ENCODE results near the gene ZNF365.
A peak's percentile ranks its signal among the peaks of the same experiment; 100 is the strongest.

The ZNF365 gene

DNA sequence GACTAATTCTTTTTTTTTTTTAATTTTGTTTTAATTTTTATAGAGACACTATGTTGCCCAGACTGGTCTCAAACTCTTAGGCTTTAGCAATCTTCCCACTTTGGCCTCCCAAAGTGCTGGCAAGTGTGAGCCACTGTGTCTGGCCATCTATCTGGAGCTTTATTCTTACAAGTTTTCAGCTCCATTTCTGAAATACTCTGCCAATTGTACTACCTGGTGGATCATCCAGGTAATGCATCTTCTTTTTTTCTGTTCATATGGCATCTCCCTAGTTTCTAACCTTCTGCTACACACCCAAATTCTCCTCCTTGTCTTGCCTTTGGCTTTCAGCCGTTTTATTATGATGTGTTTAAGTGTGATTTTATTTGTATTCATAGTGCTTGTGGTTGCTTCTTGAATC is 40.2 kb downstream of the ZNF365 start:
- no peak for DNase-seq (ENCODE audit: low spot score)

- DNase-seq (ENCODE audit: low spot score) = no peak
Measured at GRCh38 chr10:62422068-62422590, 48.0 kb downstream of the ZNF365 start.

DNA sequence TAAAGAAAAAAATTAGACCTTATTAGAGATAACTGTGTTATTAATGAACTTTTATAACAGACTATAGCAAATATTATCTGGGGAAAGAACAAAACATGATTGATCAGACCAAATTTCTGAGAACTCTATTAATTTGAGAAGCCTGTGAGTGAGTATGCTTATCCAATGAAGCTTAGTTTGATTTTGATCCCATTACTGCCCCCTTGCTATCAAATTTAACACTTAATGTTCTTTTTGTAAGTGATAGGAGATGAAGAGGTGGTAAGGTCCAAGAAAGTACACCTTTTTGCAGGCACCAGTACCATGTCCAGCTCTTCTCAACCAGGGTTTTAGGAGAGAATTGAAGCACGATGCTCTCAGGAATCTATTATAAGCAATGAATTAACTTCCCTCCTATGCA is 49.9 kb downstream of the ZNF365 start:
- DNase-seq (ENCODE audit: low spot score) = no peak

DNA sequence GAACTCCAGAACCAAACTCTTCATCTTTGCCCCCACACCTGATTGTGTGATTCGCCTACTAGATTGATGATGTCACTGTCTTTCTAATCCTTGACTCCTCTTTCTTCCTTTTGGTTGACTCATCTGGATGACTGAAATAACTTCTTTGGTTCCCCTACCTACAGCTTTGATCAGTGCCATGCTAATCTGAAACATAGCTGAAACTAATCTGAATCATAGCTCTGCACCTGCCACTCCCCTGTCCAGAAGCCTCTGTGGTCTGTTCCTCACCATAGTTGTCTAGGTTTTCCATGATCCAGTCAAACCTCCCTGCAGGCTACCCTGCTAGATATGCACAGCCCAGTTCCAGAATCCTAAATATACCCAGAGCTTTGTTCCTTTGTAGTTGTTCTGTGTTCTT is 51.9 kb downstream of the ZNF365 start:
- DNase-seq (ENCODE audit: low spot score) = no peak

GRCh38 chr10:62426600-62426999 is 52.4 kb downstream of the ZNF365 start:
- no peak for DNase-seq (ENCODE audit: low spot score)

- DNase-seq (ENCODE audit: low spot score) = peak; percentile 82
Measured at GRCh38 chr10:62430881-62431280, 56.7 kb downstream of the ZNF365 start.

GRCh38 chr10:62433181-62433692 is 59.1 kb downstream of the ZNF365 start:
- peak; percentile 13 for DNase-seq (ENCODE audit: low spot score)

- DNase-seq (ENCODE audit: low spot score) = no peak
Measured at GRCh38 chr10:62433901-62434300, 59.7 kb downstream of the ZNF365 start.

DNA sequence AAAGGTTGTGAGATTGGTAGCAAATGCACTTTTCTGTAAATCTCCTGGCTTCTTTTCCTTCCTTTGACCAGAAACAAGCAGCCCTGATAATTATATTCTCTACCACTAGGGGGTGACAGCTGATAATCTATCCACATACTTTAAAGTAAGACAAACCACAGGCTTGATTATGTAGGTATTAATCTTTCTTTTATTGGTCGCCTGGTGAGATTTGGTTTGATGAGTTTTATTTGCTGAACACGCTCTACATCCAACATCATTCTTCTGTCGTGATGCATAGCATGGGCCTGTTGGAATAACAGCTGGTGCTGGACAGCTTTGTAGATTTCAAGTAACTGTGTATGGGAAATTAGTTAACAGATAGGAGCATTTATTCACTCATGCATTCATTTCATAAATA is 63.5 kb downstream of the ZNF365 start:
- peak; percentile 70 for DNase-seq (ENCODE audit: low spot score)

- no peak for DNase-seq (ENCODE audit: low spot score)
Measured at GRCh38 chr10:62442006-62442405, 67.8 kb downstream of the ZNF365 start.

- DNase-seq (ENCODE audit: low spot score) = no peak
Measured at GRCh38 chr10:62442894-62443669, 68.9 kb downstream of the ZNF365 start.

DNA sequence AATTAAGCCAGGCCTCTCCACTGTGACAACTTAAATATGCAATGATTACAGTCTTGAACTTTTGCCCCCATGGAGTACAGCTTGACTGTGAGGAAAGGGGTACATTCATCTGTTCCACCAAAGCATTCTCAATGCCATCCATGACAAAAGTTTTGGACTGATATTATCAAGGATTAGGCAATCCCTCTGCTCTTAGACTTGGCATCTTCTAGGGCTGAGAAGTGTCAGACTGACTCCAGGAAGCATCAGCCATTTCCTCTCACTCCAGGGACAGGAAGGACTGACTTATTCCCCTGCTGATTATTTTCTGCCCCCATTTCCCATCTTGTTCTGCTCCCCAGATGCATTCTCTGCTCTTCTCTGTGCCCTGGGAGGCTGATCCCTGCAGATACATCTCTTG is 69.7 kb downstream of the ZNF365 start:
- DNase-seq (ENCODE audit: low spot score) = no peak

DNA sequence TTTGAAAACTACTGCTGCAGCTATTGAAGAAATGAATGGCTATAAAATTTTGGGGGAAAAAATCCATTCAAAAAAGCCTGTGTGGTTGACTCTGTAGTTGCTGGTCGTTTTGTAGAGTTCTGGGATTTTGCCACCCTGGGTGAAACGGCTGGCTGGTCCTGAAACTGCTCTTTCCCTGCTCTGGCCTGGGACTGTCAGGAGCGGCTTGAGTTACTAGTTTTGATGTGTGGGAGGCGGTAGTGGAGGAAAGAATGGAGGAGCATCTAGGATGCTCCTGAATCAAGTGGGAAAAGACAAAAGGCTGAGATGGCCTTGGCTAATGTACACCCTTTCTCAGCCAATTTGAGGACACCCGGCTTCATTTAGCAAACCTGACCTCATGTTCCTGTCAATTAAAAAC is 72.5 kb downstream of the ZNF365 start:
- DNase-seq (ENCODE audit: low spot score) = no peak

- no peak for DNase-seq (ENCODE audit: low spot score)
Measured at GRCh38 chr10:62450912-62451610, 76.9 kb downstream of the ZNF365 start.

GRCh38 chr10:62451611-62451975 is 77.4 kb downstream of the ZNF365 start:
- no peak for DNase-seq (ENCODE audit: low spot score)

Measured in cerebellar cortex (tissue), 1 donor.